HEK293T (cell line): Measurements from ENCODE around the gene NBAS.

Experiments used
- FOXK2 ChIP-seq: fragments of 450-650 bp; IDR thresholded peaks from 2 replicates; pipeline ENCODE4 v1.6.1; 2016; ENCODE audit warnings: mild to moderate bottlenecking
- L3MBTL2 ChIP-seq: fragments of 450-650 bp; conservative IDR thresholded peaks from 2 replicates; pipeline ENCODE4 v1.6.1; 2016; ENCODE audit warnings: mild to moderate bottlenecking
- TARDBP ChIP-seq: fragments of 450-650 bp; IDR thresholded peaks from 2 replicates; pipeline ENCODE4 v1.6.1; 2016

DNA sequence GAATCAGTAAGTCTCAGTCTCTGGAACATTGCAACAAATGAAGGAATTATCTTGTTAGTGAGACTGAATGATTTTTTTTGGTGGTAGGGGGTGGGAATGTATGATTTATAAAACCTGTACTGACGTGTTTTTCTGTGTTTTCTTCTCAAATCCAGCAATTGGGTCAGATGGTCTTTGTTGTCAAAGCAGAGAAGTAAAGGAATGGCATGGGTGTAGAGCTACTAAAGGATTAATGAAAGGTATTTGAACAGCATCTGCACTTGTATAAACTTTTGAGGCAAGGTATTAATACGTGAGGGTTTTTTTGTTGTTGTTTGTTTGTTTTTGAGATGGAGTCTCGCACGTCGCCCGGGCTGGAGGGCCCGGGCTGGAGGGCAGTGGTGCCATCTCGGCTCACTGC is 41.3 kb upstream of the NBAS start:
- TF ChIP-seq TARDBP (no peak), L3MBTL2 (no peak), FOXK2 (no peak)
